ENCODE results near the gene MROH7. TPM values are rescaled to one million over a fixed set of nuclear protein-coding genes. Genes with fewer than 3 reads are reported as not detected.

MROH7 gene
- total RNA-seq, 4 donors from 2014 or later: 11.6 to 20.8 (median 14.8) TPM

GRCh38 chr1:54596756-54597155, 44.8 kb upstream of the MROH7 start:
- intact Hi-C loops (cut with DNase I): no loop called here
- H3K4me1 ChIP-seq: no peaks in the 10 kb centered on the region
- TF ChIP-seq EP300 (IDR thresholded peaks at IDR 0.05) (no peak), CTCF (IDR thresholded peaks at IDR 0.05) (no peak), POLR2A (IDR thresholded peaks at IDR 0.05; ENCODE audit: low read depth) (no peak), POLR2AphosphoS5 (IDR thresholded peaks at IDR 0.05) (no peak)
- WGBS: 100% methylated on average over 2 of the region's 3 CpGs
- no peak for DNase-seq (ENCODE audit: extremely low spot score)
- no peaks in the 10 kb centered on the region for H3K27me3 ChIP-seq
- no peak overlapping the region for H3K27ac ChIP-seq (replicated peaks in 1 of 4)
- peaks cover 23 to 91% (median 64%) of the 10 kb centered on the region in 4 donors for H3K36me3 ChIP-seq
- no peak overlapping the region for H3K4me3 ChIP-seq
- H3K9me3 ChIP-seq: no peaks in the 10 kb centered on the region

- Histone ChIP-seq H3K9me3 (no peaks in the 10 kb centered on the region), H3K4me1 (no peaks in the 10 kb centered on the region), H3K4me3 (no peak overlapping the region), H3K27ac (replicated peaks in 1 of 4) (no peak overlapping the region), H3K27me3 (no peaks in the 10 kb centered on the region), H3K36me3 (peaks cover 23 to 94% (median 68%) of the 10 kb centered on the region in 4 donors)
- TF ChIP-seq POLR2A (IDR thresholded peaks at IDR 0.05; ENCODE audit: low read depth) (no peak), EP300 (IDR thresholded peaks at IDR 0.05) (no peak), CTCF (IDR thresholded peaks at IDR 0.05) (no peak), POLR2AphosphoS5 (IDR thresholded peaks at IDR 0.05) (no peak)
- intact Hi-C loops (cut with DNase I): no loop called here
- no peak for DNase-seq (ENCODE audit: extremely low spot score)
- WGBS: 74% methylated on average over 3 of the region's 3 CpGs
Observed at GRCh38 chr1:54597455-54598030, 44.0 kb upstream of the MROH7 start.

GRCh38 chr1:54599211-54599823, 42.3 kb upstream of the MROH7 start:
- H3K4me1 ChIP-seq: no peaks in the 10 kb centered on the region
- no peak for DNase-seq (ENCODE audit: extremely low spot score)
- H3K36me3 ChIP-seq: peaks cover 16 to 95% (median 75%) of the 10 kb centered on the region in 4 donors
- no peak for TF ChIP-seq EP300 (IDR thresholded peaks at IDR 0.05)
- no peak for TF ChIP-seq POLR2A (IDR thresholded peaks at IDR 0.05; ENCODE audit: low read depth)
- TF ChIP-seq POLR2AphosphoS5 (IDR thresholded peaks at IDR 0.05): no peak
- no peak for TF ChIP-seq CTCF (IDR thresholded peaks at IDR 0.05)
- no peak overlapping the region for H3K4me3 ChIP-seq
- intact Hi-C loops (cut with DNase I): no loop called here
- WGBS: 88% methylated on average over 13 of the region's 13 CpGs
- H3K27me3 ChIP-seq: no peaks in the 10 kb centered on the region
- H3K9me3 ChIP-seq: no peaks in the 10 kb centered on the region
- no peak overlapping the region for H3K27ac ChIP-seq (replicated peaks in 1 of 4)

GRCh38 chr1:54600947-54601721, 40.5 kb upstream of the MROH7 start:
- Histone ChIP-seq H3K27ac (replicated peaks in 1 of 4) (no peak overlapping the region), H3K9me3 (no peaks in the 10 kb centered on the region), H3K27me3 (no peaks in the 10 kb centered on the region), H3K36me3 (peaks cover 10 to 92% (median 79%) of the 10 kb centered on the region in 4 donors), H3K4me3 (no peak overlapping the region), H3K4me1 (no peaks in the 10 kb centered on the region)
- no peak for DNase-seq (ENCODE audit: extremely low spot score)
- 87% methylated on average over 19 of the region's 21 CpGs for WGBS
- intact Hi-C loops (cut with DNase I): no loop called here
- no peak for TF ChIP-seq POLR2AphosphoS5 (IDR thresholded peaks at IDR 0.05)
- no peak for TF ChIP-seq CTCF (IDR thresholded peaks at IDR 0.05)
- no peak for TF ChIP-seq EP300 (IDR thresholded peaks at IDR 0.05)
- TF ChIP-seq POLR2A (IDR thresholded peaks at IDR 0.05; ENCODE audit: low read depth): no peak

All from esophagus muscularis mucosa (tissue), 4 donors.